GM19035 (cell line): ENCODE data around the gene MYBPC3.
A peak's percentile ranks its signal among the peaks of the same experiment; 100 is the strongest.

ENCODE experiments used
- ATAC-seq: cut with Tn5 transposase; IDR thresholded peaks from one replicate; pipeline ENCODE4 v1.9.1; 2021; ENCODE audit not compliant: unreplicated experiment

The MYBPC3 gene

GRCh38 chr11:47352556-47352955, at the start of gene MYBPC3:
TSS of gene MYBPC3 (minus strand) at chr11:47352702. CDS start at chr11:47352647, 55 bp downstream.
- ATAC-seq = no peak

DNA sequence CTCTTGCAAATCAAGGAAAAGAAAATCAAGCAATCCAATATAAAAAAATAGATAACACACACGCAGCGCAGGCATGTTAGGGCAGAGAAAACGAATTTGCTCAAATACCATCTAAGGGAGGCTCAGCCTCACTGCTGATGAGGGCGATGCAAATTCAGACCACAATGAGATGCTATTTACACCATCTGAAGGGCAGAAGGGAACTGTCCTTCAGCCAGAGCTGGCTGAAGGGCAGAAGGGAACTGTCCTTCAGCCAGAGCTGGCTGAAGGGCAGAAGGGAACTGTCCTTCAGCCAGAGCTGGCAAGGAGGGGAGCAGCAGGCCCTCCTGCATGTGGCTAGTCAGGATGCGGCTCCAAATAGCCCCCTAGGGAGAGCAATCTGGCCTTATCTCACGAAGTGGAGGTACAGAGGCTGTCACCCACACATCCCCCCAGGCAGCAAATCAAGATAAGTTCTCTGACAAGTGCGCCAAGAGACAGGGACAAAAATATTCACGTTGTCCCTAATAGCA, 48.3 kb upstream of the MYBPC3 start:
- ATAC-seq = peak; percentile 65

DNA sequence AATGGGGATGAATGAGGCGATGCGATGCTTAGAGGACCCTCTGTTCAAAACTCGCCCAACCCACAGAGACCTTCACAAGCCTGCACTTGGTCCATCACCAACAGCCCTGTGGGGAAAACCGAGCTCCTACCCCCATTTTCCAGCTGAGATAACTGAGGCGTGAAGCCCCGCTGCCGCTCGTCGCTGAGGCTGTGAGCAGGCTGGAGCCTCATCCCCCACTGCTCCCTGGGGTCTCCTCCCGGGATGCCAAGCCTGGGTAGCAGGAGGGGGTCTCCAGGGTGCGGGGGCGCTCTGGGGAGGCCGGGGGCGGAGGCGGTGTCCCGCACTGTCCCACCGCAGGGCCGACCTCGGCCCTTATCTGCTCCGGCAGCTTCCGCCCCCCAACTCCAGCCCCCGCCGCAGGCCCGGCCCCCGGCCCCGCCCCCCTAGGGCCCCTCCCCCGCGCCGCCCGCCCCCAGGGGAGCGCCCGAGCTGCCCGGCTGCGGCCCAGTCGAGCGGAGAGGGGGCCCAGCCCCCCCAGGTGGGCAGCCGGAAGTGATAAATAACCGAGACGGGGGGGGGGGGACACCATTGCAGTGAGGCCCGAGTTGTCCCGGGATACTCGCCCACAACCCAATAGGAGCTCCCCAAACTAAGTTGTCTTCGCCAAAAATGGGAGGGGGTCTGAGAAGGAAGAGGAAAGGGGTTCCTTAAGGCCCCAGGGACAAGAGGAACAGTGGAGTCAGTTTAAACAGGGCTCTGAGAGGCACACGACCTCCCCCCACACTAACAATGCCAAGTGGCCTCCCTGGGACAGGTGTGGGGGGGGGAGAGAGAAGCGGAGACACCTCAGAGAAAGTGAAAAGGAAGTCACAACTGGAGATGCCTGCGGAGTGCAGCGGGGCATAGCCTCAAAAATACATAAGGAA, 47.6 kb upstream of the MYBPC3 start:
- ATAC-seq = peak; percentile 56

DNA sequence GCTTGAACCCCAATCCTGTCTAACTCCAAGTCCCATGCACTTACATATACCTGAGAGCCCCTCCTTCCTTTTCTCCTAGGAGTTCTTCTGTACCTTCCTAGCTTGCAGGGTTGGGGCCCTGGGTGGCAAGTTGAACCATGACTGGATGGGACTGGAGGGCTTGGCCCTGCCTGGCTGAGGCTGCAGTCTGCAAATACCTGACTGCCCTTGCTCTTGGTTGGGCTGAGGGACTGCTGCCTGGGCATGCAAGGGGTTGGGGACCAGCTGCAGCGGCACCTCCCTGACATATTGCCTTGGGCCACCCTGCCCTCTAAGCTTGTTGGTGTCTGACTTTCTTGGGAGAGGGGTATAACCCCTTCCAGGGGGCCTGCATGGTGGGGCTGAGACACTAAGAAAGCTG, 46.0 kb upstream of the MYBPC3 start:
- ATAC-seq = no peak

- no peak for ATAC-seq
Observed at GRCh38 chr11:47398011-47398410, 45.5 kb upstream of the MYBPC3 start.

DNA sequence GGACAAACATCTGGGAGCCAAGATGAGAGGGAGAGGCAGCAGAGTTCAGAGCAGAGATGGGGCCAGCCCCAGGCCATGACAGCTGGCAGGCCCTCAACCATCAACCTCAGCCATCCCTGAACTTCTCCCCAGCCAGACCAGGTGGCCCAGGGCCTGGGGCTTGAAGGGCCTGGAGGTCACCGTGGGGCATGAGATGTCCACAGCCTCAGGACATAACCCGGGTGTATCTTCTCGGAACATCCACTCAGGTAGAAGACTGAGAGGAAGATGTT, 43.5 kb upstream of the MYBPC3 start:
- no peak for ATAC-seq

DNA sequence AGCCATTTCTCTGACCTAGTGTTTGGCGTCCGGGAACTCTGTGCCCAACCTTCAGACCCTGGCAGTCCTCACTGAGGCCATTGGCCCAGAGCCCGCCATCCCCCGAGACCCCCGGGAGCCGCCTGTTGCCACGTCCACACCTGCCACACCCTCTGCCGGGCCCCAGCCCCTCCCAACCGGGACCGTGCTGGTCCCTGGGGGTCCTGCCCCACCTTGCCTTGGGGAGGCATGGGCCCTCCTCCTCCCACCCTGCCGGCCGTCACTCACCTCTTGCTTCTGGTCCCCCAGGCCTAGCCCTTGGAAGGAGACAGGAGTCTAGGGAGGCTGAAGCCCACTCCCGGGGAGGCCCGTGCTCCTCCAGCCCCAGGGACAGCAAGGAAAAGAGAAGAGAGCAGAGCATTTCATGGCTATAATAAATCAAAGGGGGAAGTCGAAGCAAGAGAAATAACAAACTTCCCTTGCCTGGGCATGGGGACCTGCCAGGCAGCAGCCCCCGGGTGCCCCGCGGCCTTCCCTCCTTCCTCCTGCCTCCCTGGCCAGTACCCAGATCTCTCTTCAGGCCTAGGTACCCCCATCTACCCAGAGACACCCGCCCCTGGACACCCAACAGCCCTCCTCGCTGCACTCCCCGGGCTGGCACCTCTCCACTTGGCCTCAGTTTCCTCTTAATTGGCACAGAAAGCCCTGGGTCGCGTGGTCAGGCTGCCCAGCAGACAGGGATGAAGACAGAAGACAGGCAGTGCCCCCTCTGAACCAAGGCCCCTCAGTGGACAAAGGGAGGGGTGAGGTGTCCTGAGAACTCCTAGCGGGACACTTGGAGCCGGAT, 42.9 kb upstream of the MYBPC3 start:
- no peak for ATAC-seq

DNA sequence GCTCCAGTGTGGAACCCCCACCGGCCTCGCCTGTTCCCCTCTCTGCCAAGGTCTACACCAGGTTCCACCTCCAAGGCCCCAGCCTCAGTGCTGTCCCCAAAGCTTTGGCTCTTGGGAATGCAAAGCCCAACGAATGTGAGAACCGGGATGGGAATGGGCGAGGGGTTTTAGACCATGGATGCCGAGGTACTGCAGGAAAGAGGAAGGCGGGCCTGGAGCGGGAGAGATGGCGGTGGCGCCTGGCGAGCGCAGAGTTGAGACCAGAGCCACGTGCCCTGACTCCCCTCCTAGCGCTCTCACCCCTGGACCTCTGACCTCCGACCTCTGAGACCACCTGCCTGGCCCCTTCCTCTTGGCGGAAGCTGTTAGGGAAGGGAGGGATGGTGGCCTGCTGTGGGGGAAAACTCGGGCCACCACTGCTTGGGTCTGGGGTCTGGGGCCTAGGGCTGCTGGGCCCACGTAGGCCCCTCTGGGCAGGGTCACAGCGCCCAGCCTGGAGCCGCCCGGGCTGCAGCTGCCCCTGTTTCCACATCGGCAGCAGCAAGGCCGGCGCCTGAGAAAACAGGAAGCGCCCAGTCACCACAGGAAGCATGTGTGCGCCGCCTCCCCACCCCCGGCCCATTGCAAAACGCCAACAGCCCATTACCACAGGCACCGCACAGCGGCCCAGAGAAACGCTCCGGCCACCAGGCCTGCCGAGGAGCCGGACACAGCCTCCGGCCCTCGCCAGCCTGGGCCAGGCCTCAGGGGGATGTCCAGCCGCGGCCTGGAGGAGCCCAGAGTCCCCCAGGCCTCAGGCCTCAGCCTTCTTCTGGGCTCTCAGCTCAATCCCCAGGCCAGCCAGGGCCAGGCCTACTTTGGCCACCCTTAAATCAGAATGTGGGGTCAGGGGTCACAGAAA, 42.1 kb upstream of the MYBPC3 start:
- ATAC-seq = peak; percentile 56

DNA sequence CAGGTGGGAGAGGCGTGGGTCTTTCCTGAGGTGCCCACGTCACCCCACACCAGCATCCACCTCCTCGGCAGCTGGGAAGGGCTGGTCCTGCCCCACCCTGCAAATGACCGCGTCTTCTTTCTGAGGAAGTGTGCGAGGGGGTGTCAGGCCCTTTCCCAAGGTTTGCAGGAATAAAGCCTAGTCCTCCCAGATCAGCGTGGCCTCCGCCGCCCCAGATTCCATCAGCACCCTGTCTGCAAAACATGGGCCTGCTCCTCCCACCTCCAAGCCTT, 41.5 kb upstream of the MYBPC3 start:
- ATAC-seq = no peak

- ATAC-seq = no peak
Observed at GRCh38 chr11:47393163-47394049, 40.9 kb upstream of the MYBPC3 start.

DNA sequence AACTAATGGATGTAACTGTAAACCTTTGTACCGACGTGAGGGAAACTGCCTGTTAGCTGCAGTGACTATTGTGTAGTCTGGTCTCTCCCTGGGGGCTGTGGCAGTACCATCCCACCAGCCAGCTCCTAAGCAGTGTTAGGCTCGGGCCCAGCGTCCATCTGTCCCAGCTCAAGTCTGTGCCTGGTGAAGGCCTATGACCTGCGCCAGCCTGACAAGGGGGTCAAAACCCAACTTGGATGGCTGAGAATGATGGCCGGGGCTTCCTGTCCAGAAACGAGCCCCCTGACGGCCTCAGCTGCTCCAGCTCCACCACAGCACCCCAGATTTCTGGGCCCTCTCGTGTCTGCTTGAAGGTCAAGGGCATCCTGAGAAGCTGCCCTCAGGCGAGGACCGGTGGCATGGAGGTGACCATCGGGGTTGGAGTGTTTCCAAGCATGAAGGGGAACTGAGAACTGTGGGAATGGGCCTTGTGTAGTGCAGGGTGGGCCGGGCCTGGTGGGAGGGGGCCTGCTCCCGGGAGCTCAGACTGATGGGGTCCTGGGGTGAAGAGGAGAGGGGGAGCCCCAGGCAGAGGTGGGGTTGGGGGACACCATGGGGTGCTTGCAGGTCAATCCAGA, 40.2 kb upstream of the MYBPC3 start:
- no peak for ATAC-seq

DNA sequence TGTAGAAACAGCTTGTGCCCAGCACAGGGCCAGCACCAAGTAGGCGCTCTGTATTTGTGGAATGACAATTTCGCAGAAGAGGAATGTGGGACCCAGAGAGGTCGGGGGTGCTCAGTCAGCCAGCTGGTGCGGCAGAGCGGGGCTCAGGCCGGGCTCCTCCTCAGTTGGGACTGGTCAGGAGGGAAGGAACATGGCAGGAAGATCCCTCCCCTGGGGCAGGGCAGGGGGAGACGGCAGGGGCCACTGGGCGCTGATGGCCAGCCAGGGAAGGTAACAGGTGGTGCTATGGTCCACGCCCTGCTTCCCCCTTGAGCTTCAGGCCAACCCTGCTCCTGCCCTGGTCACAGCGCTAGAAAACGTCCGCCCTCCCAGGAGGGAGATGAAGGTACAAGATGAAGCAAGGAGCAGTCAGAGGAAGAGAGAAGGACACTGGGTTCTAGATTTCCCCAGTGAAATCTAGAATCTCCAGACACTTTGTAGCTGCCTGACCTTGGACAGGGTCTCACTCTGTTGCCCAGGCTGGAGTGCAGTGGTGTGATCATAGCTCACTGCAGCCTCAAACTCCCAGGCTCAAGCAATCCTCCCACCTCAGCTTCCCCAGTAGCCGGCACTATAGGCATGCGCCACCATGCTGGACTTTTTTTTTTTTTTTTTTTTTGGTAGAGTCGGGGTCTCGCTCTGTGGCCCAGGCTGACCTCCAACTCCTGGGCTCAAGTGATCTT, 39.4 kb upstream of the MYBPC3 start:
- ATAC-seq = no peak

- no peak for ATAC-seq
Observed at GRCh38 chr11:47391077-47391583, 38.6 kb upstream of the MYBPC3 start.

GRCh38 chr11:47390422-47390760, 37.9 kb upstream of the MYBPC3 start:
- no peak for ATAC-seq

DNA sequence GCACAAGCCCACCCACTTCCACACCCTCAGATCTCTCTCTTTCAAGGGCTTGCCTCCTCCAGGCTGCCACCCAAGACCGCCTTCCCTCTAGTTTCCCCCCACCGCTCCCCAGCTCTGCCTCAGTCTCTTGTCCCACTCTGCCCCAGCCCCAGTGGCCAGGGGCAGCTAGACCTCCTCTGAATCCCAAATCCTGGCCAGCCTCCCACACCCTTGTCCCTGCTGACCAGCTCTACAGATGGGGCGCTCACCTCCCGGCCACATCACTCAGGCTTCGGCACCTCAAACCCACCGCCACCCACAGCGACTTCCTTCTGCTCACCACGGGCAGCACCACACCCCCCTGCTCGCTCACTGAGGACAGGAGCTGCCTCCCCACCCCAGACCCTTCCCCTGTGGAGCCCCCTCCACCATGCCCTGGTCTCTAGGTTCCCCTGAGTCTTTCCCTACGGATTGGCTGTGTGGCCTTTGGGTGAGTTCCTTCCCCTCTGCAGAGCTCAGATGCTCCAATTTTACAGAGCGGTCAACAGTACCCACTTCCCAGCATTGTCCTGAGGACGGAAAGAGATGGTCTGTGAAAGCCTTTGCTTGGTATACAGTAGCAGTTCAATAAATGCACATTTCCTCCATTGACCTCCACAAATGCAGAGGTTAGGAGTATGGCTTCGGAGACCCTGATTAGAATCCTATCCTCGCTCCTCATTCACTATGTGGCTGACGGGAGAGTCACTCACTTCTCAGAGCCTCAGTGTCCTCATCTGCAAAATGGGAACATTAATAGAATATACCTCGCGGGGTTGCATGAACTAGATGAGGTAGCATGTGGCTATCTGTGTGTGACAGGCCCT, 37.3 kb upstream of the MYBPC3 start:
- ATAC-seq = no peak

DNA sequence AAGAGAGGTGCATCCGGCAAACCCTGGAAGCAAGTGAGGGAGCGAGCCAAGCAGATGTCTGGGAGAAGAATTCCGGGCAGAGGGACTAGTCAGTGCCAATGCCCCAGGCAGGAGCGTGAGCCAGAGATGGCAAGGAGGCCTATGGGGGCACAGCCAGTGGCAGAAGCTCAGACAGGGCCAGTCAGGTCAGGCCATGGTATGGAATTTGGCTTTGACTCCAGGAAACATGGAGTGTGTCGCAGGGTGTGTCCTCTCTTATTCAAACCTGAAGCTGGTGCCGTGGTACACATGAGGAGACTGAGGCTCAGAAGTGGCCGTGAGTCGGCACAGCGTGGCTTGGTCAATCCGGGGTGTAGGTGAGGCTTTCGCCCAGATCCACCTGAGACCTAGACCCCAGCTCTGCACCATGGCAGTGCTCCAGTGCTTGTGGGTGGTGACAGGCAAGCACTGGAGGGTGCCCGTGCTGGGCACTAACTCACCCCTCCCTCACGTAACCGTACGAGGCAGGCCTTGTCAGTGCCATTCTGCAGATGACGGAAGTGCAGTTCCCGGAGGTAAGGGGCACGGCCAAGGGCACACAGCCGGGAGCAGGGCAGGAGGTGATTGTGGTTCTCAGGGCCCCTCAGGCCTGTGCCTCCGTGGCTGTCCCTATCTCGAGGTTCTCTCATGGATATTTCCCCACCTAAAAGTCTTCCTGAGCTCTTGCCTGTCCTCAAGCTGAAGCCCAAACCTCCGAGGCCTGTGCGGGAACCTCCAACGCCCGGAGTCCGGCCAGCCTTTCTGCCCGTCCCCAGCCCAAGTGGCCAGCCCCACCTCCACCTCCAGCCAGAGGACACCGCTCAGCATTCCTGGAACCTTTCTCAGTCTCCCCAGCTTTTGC, 36.4 kb upstream of the MYBPC3 start:
- ATAC-seq = no peak
